Measurements from ENCODE around the gene PAX2. TPM values are rescaled to one million over a fixed set of nuclear protein-coding genes. Genes with fewer than 3 reads are reported as not detected.
A peak's percentile ranks its signal among the peaks of the same experiment; 100 is the strongest.

The PAX2 gene
- total RNA-seq, 3 donors from 2014 or later, result under 0.01 TPM; not detected in 2

DNA sequence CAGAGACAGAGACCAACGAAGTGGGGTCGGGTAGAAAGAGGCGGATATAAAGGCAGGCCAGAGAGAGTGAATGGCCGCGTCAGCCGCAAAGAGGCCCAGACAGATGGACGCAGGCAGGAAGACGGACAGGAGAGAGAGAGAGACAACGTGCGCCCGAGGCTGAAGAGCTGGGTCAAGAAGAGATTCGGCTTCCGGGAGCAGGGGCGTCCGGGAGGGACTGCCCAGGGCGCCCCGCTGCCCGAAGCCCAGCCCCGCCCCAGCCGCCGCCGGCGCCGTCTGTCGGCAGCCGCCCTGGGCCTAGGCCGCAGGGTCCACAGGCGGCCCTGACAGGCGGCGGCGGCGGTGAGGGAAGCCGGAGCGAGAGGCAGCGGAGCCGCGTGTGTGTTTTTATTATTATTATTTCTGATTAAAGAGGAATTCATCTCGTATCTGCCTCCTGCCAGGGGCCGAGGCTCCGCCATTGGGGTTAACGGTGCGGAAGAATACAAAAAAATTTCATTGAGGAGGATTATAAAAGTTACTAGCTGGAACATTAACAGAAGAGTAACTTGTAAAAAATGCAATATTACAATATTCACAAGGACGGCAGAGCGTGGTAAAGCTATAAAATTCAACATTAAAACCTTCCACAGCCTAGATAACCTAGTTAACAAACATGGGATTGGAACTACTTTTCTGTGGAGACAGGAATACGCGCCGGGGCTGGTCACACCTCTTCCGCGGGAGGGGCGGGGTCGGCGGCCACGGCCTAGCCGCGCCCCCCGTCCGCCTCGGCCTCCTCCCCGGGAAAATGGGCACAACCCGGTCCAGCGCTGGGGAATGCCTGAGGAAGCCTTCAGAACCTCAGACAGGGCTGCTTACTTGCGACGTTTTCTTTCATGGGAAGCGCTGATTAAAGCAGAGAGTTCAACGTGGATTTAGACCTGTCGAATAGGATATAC, 29.7 kb upstream of the PAX2 start:
- intact Hi-C loops (cut with DNase I; ENCODE audit: low total_unique reads), result no loop called here
- peak overlapping the region in 2 of 3 donors; percentile 18 to 35 for H3K4me3 ChIP-seq
- TF ChIP-seq POLR2AphosphoS5 (IDR thresholded peaks at IDR 0.05), result no peak
- TF ChIP-seq, protein P1, sequence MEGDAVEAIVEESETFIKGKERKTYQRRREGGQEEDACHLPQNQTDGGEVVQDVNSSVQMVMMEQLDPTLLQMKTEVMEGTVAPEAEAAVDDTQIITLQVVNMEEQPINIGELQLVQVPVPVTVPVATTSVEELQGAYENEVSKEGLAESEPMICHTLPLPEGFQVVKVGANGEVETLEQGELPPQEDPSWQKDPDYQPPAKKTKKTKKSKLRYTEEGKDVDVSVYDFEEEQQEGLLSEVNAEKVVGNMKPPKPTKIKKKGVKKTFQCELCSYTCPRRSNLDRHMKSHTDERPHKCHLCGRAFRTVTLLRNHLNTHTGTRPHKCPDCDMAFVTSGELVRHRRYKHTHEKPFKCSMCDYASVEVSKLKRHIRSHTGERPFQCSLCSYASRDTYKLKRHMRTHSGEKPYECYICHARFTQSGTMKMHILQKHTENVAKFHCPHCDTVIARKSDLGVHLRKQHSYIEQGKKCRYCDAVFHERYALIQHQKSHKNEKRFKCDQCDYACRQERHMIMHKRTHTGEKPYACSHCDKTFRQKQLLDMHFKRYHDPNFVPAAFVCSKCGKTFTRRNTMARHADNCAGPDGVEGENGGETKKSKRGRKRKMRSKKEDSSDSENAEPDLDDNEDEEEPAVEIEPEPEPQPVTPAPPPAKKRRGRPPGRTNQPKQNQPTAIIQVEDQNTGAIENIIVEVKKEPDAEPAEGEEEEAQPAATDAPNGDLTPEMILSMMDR (IDR thresholded peaks at IDR 0.05), result no peak
- TF ChIP-seq POLR2A (IDR thresholded peaks at IDR 0.05), result no peak
- no peak overlapping the region for H3K27ac ChIP-seq
- no peak for DNase-seq (ENCODE audit: low spot score in 2 of 2)
- no peaks in the 10 kb centered on the region for H3K36me3 ChIP-seq
- H3K9me3 ChIP-seq, result no peaks in the 10 kb centered on the region
- H3K4me1 ChIP-seq, result peaks cover 0 to 7% of the 10 kb centered on the region in 2 donors
- H3K27me3 ChIP-seq, result peaks cover 4 to 76% of the 10 kb centered on the region in 2 donors

DNA sequence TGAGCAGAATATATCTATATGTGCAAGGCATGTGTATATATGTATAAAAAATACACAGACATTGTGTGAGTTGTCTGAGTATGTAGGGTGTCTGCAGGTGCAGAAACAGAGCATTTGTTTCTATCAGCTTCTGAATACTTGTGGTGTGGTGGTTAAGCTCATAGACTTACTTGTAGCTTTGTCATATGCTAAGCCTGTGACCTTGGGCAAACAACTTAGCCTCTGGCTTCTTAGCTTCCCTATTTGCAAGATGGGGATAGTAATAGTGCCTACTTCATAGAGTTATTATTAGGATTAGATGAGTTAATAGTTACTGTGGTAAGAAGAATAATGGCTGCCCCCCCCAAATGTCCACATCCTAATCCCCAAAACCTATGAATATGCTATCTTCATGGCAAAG, 28.2 kb upstream of the PAX2 start:
- intact Hi-C loops (cut with DNase I; ENCODE audit: low total_unique reads), result no loop called here
- no peaks in the 10 kb centered on the region for H3K9me3 ChIP-seq
- H3K36me3 ChIP-seq, result no peaks in the 10 kb centered on the region
- H3K27ac ChIP-seq, result no peak overlapping the region
- no peak overlapping the region for H3K4me3 ChIP-seq
- peaks cover 0 to 7% of the 10 kb centered on the region in 2 donors for H3K4me1 ChIP-seq
- TF ChIP-seq, protein P1 (IDR thresholded peaks at IDR 0.05), result no peak
- TF ChIP-seq POLR2AphosphoS5 (IDR thresholded peaks at IDR 0.05) (no peak), POLR2A (IDR thresholded peaks at IDR 0.05) (no peak)
- peaks cover 4 to 67% of the 10 kb centered on the region in 2 donors for H3K27me3 ChIP-seq
- no peak for DNase-seq (ENCODE audit: low spot score in 2 of 2)

DNA sequence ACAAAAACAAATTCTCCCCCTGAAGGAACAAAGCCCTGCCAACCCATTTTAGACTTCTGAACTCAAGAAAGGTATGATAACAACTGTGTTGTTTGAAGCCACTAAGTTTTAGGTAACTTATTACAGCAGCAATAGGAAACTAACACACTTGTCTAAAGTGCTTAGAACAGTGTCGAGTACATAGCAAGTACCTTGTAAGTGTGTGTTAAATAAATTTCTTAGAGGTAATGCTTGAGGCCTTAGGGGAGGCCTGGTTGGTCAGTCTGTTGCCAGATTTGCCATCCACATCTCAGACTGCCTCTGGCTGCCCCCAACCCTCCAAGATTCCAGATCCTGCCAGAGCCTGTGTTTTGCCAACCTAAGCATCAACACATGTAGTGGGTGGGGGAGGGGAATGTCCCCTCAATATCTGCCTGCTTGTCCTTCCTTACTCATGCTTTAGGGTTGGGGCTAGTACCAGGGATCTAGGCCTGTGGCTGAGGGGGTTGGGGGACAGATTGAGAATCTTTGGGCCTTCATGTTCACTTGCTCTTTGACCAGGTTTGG, 27.1 kb upstream of the PAX2 start:
- no peak for DNase-seq (ENCODE audit: low spot score in 2 of 2)
- no peaks in the 10 kb centered on the region for H3K36me3 ChIP-seq
- H3K27ac ChIP-seq, result no peak overlapping the region
- peaks cover under 1 to 67% of the 10 kb centered on the region in 2 donors for H3K27me3 ChIP-seq
- H3K4me3 ChIP-seq, result no peak overlapping the region
- no peak for TF ChIP-seq POLR2AphosphoS5 (IDR thresholded peaks at IDR 0.05)
- TF ChIP-seq, protein P1 (IDR thresholded peaks at IDR 0.05), result no peak
- no peak for TF ChIP-seq POLR2A (IDR thresholded peaks at IDR 0.05)
- intact Hi-C loops (cut with DNase I; ENCODE audit: low total_unique reads), result no loop called here
- H3K9me3 ChIP-seq, result no peaks in the 10 kb centered on the region
- H3K4me1 ChIP-seq, result peaks cover 0 to 6% of the 10 kb centered on the region in 2 donors

DNA sequence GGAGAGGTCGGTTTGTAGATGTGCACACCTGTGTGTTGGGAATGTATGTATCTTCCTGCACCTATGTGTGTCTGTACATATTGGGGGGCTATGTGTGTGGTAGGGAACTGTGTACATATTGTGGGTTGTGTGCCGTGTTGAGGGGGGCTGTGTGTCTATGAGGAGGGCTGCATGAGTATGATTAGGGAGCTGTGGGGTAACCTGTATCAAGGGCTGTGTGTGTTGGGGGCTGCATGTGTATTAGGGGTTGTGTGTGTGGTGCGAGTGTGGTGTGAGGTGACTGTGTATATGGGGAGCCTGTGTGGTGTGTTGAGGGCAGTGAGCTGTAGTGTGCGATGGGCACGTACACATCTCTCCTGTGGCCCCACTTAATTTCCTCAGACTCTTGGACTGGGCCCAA, 22.2 kb upstream of the PAX2 start:
- DNase-seq (ENCODE audit: low spot score in 2 of 2), result no peak
- TF ChIP-seq POLR2AphosphoS5 (IDR thresholded peaks at IDR 0.05) (no peak), POLR2A (IDR thresholded peaks at IDR 0.05) (no peak)
- TF ChIP-seq, protein P1 (IDR thresholded peaks at IDR 0.05), result no peak
- intact Hi-C loops (cut with DNase I; ENCODE audit: low total_unique reads), result no loop called here
- Histone ChIP-seq H3K4me1 (no peaks in the 10 kb centered on the region), H3K36me3 (no peaks in the 10 kb centered on the region), H3K4me3 (no peak overlapping the region), H3K9me3 (no peaks in the 10 kb centered on the region), H3K27ac (no peak overlapping the region), H3K27me3 (peaks cover 0 to 70% of the 10 kb centered on the region in 2 donors)
